Measurements from ENCODE around the gene ZNF385D.

ZNF385D gene

DNA sequence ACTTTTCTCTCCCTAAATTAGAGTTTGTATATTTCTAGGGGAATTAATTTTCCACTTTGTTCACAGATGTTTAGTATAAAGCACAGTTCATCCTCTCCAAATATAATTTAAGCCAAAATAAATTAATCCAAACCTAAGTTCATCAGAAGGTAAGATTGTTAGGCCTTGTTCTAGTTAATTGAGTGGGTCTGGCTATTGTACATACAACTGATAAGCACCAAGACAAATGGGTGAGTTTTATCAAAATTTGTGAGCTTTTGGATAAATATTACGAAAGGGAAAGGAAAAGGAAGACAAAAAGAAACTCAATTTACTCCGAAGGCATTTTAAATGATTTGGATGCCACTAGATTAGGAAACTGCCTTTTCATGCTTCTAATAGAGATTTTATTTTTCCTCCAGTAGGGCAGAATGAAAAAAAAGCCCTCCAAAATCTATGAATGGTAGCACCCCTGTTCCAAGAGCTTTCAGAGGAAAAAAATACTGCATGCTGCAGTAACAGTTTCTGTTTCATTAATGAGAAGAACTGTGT, 304.0 kb downstream of the ZNF385D start:
- no peak for DNase-seq (ENCODE audit: low spot score in 2 of 2)
- no peaks in the 10 kb centered on the region for H3K4me1 ChIP-seq
- no peaks in the 10 kb centered on the region for H3K9me3 ChIP-seq
- no peak overlapping the region for H3K4me3 ChIP-seq
- in situ Hi-C loops (cut with MboI; ENCODE audit: low sequenced_read_pairs), result no loop called here
- H3K36me3 ChIP-seq (replicated peaks), result no peaks in the 10 kb centered on the region
- no peaks in the 10 kb centered on the region for H3K27me3 ChIP-seq (ENCODE audit: low read depth)

DNA sequence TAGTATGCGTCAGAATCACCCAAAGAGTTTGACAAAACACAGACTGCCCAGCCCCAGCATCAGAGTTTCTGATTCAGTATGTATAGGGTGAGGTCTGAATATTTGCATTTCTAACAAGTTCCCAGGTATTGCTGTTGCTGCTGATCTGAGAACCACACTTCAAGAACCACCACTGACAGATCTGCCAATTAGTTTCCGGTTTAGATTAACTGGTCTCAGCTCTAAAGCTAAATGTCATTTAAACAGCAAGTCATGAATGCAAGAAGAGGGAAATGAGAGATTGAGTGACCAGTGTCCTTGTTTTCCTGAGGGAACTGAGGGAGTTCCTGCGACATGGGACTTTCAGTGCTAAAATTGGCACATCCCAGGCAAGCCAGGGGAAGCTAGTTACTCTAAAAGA, 305.0 kb downstream of the ZNF385D start:
- Histone ChIP-seq H3K4me3 (no peak overlapping the region), H3K36me3 (replicated peaks) (no peaks in the 10 kb centered on the region), H3K9me3 (no peaks in the 10 kb centered on the region), H3K4me1 (no peaks in the 10 kb centered on the region), H3K27me3 (ENCODE audit: low read depth) (no peaks in the 10 kb centered on the region)
- DNase-seq (ENCODE audit: low spot score in 2 of 2), result no peak
- in situ Hi-C loops (cut with MboI; ENCODE audit: low sequenced_read_pairs), result no loop called here

DNA sequence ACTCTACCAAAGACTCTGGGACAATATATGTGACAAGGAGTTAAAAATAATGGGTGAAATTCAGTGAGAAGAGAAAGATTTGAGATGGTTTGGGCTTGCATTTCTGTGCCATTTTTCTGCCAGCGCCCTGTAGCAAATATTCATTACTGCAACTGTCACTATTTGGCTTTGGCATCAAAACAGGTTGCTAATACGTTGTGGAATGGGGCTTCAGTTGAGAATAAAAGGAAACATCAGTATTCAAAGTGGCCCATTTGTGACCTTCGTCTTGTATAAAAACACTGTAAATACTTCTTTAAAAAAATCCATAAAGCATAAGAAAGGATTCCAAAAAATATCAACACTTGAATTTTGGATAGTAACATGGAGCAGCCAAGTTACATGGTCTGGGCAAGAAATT, 309.2 kb downstream of the ZNF385D start:
- Histone ChIP-seq H3K4me3 (no peak overlapping the region), H3K27me3 (ENCODE audit: low read depth) (no peaks in the 10 kb centered on the region), H3K9me3 (no peaks in the 10 kb centered on the region), H3K4me1 (no peaks in the 10 kb centered on the region), H3K36me3 (replicated peaks) (no peaks in the 10 kb centered on the region)
- in situ Hi-C loops (cut with MboI; ENCODE audit: low sequenced_read_pairs), result no loop called here
- no peak for DNase-seq (ENCODE audit: low spot score in 2 of 2)

DNA sequence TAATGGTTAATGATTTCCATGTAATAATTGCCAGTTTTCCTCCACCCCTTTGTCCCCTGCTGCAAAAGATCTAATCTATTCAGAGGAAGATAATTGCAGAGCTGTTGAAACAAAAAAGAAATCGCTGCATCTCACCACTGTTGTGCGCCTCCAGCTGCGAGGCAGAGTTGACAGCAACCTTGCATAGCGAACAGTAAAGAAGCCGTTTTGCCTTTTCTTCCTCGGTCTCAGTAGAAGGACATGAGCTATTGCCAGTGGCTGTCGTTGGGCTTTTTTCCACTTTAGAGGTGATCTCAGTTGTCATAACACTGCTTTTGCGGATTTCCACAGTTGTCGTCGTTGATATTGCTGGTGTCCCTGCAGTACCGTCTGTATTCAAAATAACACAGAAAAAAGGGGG, 314.2 kb downstream of the ZNF385D start:
- H3K4me3 ChIP-seq, result no peak overlapping the region

DNA sequence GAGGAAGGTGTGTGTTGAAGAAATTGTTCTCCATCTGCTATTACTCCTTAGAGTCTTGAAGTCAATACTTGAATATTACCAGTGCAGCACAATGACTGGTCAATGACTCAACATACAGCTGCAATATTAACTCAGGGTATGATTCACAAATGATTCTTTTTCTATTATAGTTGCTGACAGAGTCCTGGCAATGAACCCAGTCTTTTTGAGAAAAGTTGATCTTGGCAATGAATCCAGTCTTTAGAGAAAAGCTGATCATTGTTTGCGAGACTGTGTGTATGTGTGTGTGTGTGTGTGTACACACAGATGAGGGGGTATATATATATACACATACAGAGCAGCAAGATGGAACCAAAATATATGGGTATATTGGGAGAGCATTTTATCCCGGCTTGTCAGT, 315.1 kb downstream of the ZNF385D start:
- Histone ChIP-seq H3K4me3 (no peak overlapping the region), H3K36me3 (replicated peaks) (no peaks in the 10 kb centered on the region), H3K4me1 (no peaks in the 10 kb centered on the region), H3K9me3 (no peaks in the 10 kb centered on the region), H3K27me3 (ENCODE audit: low read depth) (no peaks in the 10 kb centered on the region)
- in situ Hi-C loops (cut with MboI; ENCODE audit: low sequenced_read_pairs), result no loop called here
- DNase-seq (ENCODE audit: low spot score in 2 of 2), result no peak

More for the DNA sequence above, 314.2 kb downstream of the ZNF385D start:
- Histone ChIP-seq H3K9me3 (no peaks in the 10 kb centered on the region), H3K27me3 (ENCODE audit: low read depth) (no peaks in the 10 kb centered on the region), H3K4me1 (no peaks in the 10 kb centered on the region), H3K36me3 (replicated peaks) (no peaks in the 10 kb centered on the region)
- DNase-seq (ENCODE audit: low spot score in 2 of 2), result no peak
- in situ Hi-C loops (cut with MboI; ENCODE audit: low sequenced_read_pairs), result no loop called here

DNA sequence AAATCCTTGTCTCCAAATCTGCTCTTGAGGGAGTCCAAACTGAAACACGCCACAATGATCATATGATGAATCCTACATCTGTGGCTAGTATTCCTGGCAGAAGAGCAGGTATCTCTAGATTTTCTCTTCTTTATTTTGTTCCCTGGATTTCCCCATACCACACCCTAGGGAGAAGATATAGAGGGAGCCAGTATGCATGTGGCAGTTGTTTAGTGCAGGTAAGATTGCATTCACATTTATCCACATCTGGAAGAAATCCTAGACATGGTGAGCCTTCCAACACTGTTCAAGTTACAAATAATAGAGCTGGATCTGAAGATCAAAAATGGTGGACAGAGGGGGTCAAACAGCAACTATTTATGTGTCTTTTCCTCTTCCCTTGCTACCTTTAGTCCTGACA, 316.7 kb downstream of the ZNF385D start:
- H3K4me3 ChIP-seq, result no peak overlapping the region
- H3K9me3 ChIP-seq, result no peaks in the 10 kb centered on the region
- H3K36me3 ChIP-seq (replicated peaks), result no peaks in the 10 kb centered on the region
- no peaks in the 10 kb centered on the region for H3K4me1 ChIP-seq
- no peak for DNase-seq (ENCODE audit: low spot score in 2 of 2)
- H3K27me3 ChIP-seq (ENCODE audit: low read depth), result no peaks in the 10 kb centered on the region
- in situ Hi-C loops (cut with MboI; ENCODE audit: low sequenced_read_pairs), result no loop called here

DNA sequence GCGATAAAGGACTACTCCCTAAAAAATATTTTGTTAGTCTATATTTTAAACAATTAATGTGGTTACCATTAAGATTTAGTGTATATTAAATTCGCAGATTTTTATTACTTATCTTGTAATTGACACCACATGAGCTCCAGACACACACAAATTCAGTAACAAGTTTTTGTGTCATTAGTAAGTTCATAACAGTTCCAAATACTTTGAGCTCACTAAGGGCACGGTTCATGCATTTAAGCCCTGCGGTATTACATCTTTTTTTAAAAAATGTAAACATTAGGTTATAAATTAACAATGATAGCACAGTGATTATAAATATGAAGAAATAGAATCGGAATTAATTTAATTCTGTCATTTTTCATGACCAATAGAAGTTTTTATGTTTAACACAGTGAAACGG, 317.3 kb downstream of the ZNF385D start:
- DNase-seq (ENCODE audit: low spot score in 2 of 2), result no peak
- Histone ChIP-seq H3K4me3 (no peak overlapping the region), H3K27me3 (ENCODE audit: low read depth) (no peaks in the 10 kb centered on the region), H3K36me3 (replicated peaks) (no peaks in the 10 kb centered on the region), H3K9me3 (no peaks in the 10 kb centered on the region), H3K4me1 (no peaks in the 10 kb centered on the region)
- in situ Hi-C loops (cut with MboI; ENCODE audit: low sequenced_read_pairs), result no loop called here

DNA sequence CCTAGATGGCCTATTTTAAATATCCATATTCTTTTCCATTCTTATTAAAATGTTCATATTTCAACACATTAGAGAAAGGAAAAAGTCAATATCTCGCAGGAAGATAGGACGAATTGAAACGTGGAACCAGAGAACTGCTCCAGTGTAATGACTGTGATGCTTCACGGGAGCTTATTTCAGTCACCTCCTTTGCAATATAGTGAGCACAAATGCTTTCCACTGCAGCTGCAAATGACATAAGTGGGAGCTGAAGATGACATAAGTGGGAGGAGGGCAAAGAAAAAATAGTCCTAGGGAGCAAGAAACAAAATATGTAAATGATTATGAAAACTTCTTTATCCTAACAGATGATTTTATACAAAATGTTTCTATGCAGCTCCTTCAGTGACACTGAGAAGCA, 324.1 kb downstream of the ZNF385D start:
- Histone ChIP-seq H3K27me3 (ENCODE audit: low read depth) (no peaks in the 10 kb centered on the region), H3K9me3 (no peaks in the 10 kb centered on the region), H3K4me1 (no peaks in the 10 kb centered on the region), H3K4me3 (no peak overlapping the region), H3K36me3 (replicated peaks) (no peaks in the 10 kb centered on the region)
- no peak for DNase-seq (ENCODE audit: low spot score in 2 of 2)
- in situ Hi-C loops (cut with MboI; ENCODE audit: low sequenced_read_pairs), result no loop called here

DNA sequence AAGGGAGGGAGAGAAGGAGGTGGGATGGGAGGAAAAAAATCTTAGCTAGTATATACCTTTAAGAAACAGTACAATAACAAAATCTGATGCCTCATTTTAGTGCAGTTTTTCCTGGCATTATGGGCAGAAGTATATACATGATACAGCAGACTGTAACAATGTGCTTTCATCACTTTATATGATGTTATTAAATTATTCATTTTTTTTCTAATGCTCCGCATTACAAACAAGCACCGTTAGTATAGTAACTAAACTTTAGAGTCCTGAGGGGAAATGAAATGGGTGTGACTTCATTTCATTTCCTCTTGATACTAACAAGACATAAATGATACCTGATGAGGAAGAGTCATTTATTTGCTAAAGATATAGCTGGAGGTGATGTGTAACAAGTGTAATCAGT, 325.3 kb downstream of the ZNF385D start:
- Histone ChIP-seq H3K27me3 (ENCODE audit: low read depth) (no peaks in the 10 kb centered on the region), H3K9me3 (no peaks in the 10 kb centered on the region), H3K4me1 (no peaks in the 10 kb centered on the region), H3K4me3 (no peak overlapping the region), H3K36me3 (replicated peaks) (no peaks in the 10 kb centered on the region)
- in situ Hi-C loops (cut with MboI; ENCODE audit: low sequenced_read_pairs), result no loop called here
- no peak for DNase-seq (ENCODE audit: low spot score in 2 of 2)

DNA sequence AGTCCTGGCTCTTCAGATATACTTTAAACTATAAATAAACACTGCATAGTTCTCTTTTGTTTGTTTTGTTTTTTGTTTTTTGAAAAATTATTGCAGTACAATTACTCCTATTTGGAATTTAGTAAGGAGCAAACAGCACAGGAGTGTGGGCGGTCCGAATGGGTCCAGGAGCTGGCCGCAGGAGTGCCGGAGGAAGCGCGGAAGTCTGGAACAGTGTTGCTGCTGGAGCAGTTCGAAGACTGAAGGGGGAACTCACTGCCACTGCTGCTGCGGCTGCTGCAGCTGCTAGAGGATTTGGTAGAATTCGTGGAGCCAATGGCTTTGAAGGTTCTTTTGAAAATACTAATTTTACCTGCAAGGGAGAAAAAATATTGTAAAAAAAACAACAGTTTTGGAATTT, 329.9 kb downstream of the ZNF385D start:
- no peaks in the 10 kb centered on the region for H3K9me3 ChIP-seq
- in situ Hi-C loops (cut with MboI; ENCODE audit: low sequenced_read_pairs), result no loop called here
- DNase-seq (ENCODE audit: low spot score in 2 of 2), result no peak
- H3K27me3 ChIP-seq (ENCODE audit: low read depth), result no peaks in the 10 kb centered on the region
- no peaks in the 10 kb centered on the region for H3K4me1 ChIP-seq
- H3K4me3 ChIP-seq, result no peak overlapping the region
- no peaks in the 10 kb centered on the region for H3K36me3 ChIP-seq (replicated peaks)

DNA sequence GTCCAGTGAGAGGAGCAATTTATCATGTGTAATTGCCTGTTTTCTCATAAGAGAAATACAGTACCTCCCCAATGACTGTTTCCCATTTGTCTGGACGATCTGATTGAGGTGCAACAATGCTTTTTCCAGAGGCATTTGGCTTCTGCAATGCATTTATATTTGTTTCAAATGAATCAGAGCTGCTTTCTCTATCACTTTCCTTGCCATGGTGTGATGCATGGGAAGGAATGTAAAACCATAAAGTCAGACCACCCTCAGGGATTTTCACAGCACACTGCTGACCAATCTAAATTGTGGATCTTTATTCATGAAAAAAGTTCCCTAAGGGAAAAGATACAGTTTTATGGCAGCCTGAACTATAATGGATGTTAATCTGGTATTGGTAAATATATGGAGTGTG, 333.0 kb downstream of the ZNF385D start:
- Histone ChIP-seq H3K4me1 (no peaks in the 10 kb centered on the region), H3K27me3 (ENCODE audit: low read depth) (no peaks in the 10 kb centered on the region), H3K9me3 (no peaks in the 10 kb centered on the region), H3K4me3 (no peak overlapping the region), H3K36me3 (replicated peaks) (no peaks in the 10 kb centered on the region)
- in situ Hi-C loops (cut with MboI; ENCODE audit: low sequenced_read_pairs), result no loop called here
- no peak for DNase-seq (ENCODE audit: low spot score in 2 of 2)

DNA sequence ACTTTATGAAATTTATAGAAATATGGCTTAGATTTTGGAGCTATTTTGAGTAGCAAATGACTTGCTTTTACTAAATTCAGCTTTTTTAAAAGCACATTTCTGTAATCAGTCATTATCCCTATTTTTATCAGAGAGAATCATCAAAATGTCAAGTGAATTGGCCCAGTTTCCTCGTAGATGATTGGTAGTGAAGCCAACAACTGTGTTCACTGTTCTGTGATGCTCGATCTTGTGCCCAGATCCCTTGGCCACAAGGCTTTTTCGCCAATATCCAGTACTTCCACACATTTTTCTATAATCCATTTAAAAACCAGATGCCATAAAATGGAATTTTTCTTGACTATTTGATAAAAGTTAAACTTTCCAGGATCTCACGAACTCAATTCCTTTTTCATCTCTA, 336.5 kb downstream of the ZNF385D start:
- no peak overlapping the region for H3K4me3 ChIP-seq
- in situ Hi-C loops (cut with MboI; ENCODE audit: low sequenced_read_pairs), result no loop called here
- no peak for DNase-seq (ENCODE audit: low spot score in 2 of 2)
- H3K4me1 ChIP-seq, result no peaks in the 10 kb centered on the region
- no peaks in the 10 kb centered on the region for H3K36me3 ChIP-seq (replicated peaks)
- no peaks in the 10 kb centered on the region for H3K9me3 ChIP-seq
- H3K27me3 ChIP-seq (ENCODE audit: low read depth), result no peaks in the 10 kb centered on the region

DNA sequence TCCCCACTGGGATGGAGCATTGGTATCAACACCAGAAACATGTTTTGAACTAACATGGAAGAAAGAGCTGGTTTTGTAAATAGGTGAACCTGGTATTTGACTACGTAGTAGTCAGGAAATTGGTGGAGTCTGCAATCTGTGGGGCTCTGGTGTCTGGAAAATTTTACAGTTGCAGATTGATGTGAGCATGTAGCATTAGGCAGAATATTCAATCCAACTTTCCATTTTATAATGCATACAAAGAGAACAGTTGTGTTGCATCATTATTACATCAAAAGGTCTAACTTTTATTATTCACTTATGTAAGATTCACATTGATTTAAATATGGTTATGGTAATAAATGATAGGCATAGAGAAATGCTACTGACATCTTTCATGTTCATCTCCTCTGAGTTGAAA, 340.0 kb downstream of the ZNF385D start:
- no peaks in the 10 kb centered on the region for H3K36me3 ChIP-seq (replicated peaks)
- no peak overlapping the region for H3K4me3 ChIP-seq
- in situ Hi-C loops (cut with MboI; ENCODE audit: low sequenced_read_pairs), result no loop called here
- no peak for DNase-seq (ENCODE audit: low spot score in 2 of 2)
- no peaks in the 10 kb centered on the region for H3K4me1 ChIP-seq
- no peaks in the 10 kb centered on the region for H3K9me3 ChIP-seq
- H3K27me3 ChIP-seq (ENCODE audit: low read depth), result no peaks in the 10 kb centered on the region

DNA sequence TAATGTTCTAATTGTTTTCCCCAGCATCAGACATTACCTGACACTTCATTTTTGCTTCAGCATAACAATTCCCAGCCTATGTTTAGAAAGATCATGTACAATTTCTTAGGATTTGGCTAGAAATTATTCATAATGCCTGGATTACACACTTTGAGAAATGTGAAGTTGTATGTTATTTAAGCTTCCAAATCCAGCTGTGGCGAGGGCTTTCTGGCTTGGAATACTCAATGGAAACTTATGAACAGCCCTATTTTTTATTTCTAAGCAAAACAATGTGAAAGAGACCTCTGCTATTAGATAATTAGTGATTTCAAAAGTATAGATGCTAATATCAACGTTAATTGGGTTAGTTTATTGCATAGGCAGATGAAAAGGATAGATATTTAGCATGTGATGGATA, 341.6 kb downstream of the ZNF385D start:
- Histone ChIP-seq H3K27me3 (ENCODE audit: low read depth) (no peaks in the 10 kb centered on the region), H3K36me3 (replicated peaks) (no peaks in the 10 kb centered on the region), H3K9me3 (no peaks in the 10 kb centered on the region), H3K4me1 (no peaks in the 10 kb centered on the region), H3K4me3 (no peak overlapping the region)
- DNase-seq (ENCODE audit: low spot score in 2 of 2), result no peak
- in situ Hi-C loops (cut with MboI; ENCODE audit: low sequenced_read_pairs), result no loop called here

DNA sequence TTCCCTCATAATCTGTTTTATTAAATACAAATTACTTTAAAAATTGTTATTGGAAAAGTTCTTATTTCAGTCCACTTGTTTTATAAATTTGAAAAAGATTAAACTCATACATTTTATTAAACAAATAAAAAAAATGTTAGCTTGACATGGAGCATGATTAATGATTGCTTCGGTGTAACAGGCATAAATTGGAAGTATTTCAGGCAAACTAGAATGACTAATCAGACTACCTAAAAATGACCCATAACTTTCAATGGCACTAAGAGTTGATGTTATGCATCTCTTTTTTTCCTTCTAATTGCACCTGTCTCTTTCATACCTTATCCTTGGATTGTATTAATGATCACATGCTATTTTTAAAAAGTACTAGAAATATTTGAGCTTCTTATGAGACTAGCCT, 343.3 kb downstream of the ZNF385D start:
- no peaks in the 10 kb centered on the region for H3K27me3 ChIP-seq (ENCODE audit: low read depth)
- H3K4me3 ChIP-seq, result no peak overlapping the region
- no peaks in the 10 kb centered on the region for H3K36me3 ChIP-seq (replicated peaks)
- no peak for DNase-seq (ENCODE audit: low spot score in 2 of 2)
- H3K9me3 ChIP-seq, result no peaks in the 10 kb centered on the region
- no peaks in the 10 kb centered on the region for H3K4me1 ChIP-seq
- in situ Hi-C loops (cut with MboI; ENCODE audit: low sequenced_read_pairs), result no loop called here

Data from HAP-1 (cell line).